GM18505 (cell line): ENCODE measurements around the gene TVP23C.
"Not testable (repeated sequence)": the region's sequence is repeated elsewhere in the genome, so short reads cannot be mapped to it uniquely, and the experiment has no call there.

Experiments
- ATAC-seq: cut with Tn5 transposase; IDR thresholded peaks from one replicate; pipeline ENCODE4 v1.9.1; 2021; ENCODE audit not compliant: unreplicated experiment

TVP23C gene

GRCh38 chr17:15563375-15563857 lies at the start of gene TVP23C:
Gene TVP23C, minus strand, starts transcription at chr17:15563483. Its CDS starts 35 bp downstream, at chr17:15563448.
- peak; percentile 76 for ATAC-seq

GRCh38 chr17:15592960-15593359 lies 29.7 kb upstream of the TVP23C start:
- not testable (repeated sequence) for ATAC-seq

DNA sequence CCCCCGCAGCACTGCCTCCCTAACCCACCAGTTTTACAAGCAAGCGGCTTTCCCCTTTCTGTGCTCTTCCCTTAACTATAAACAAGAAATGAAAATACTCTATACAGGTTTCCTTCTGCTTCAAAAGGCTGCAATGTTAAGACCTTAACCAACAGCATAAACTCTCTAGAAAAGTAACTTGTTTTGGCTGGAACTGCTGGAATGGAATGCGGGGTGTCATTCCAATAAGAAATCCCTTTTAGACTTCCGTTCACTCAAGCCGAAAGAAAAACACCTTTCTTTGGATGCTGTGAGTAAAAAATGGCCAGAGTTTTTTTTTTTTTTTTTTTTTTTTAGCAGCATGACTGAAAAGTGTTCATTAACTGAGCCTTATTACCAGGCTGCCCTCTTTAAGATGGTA lies 28.7 kb upstream of the TVP23C start:
- not testable (repeated sequence) for ATAC-seq

- ATAC-seq, result not testable (repeated sequence)
Measured at GRCh38 chr17:15590844-15591243, 27.6 kb upstream of the TVP23C start.

- peak; percentile 68 for ATAC-seq
Measured at GRCh38 chr17:15589544-15590536, 26.6 kb upstream of the TVP23C start.

DNA sequence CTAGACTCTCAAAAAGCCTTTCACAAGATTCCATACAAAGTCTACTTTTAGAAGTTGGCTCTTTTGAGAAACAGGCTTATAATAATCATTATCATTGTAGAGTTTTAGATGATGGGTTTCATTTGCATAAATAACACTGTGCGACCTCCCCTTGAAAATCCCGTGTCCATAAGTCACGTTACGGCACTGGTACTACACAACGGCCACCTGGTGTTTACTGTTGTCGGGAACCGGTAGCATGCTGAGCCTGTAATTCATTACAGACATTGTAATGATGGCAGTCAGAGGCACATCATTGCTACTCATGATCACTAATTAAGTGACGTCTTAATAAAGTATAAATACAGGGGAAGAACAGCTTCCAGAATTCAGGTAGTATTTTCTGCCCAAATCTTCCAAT lies 24.7 kb upstream of the TVP23C start:
- ATAC-seq, result not testable (repeated sequence)

DNA sequence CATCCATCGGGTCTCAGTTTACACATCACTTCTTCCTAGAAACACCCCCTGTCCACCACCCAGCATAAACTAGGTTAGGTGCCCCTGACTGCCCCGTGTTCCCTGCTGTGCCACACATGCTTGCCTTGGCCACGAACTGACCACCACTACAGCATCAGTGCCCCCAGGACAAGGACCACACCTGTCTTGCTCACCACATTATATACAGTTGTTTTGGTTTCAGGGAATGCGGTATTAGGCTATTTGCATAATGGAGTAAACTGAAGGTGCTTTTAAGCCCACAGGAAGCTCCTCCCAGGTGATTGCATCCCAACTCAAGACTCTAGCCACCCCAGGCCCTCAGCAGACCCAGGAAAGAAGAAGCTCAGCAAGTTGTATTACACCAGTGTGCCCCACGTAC lies 20.0 kb upstream of the TVP23C start:
- not testable (repeated sequence) for ATAC-seq

GRCh38 chr17:15581462-15581861 lies 18.2 kb upstream of the TVP23C start:
- not testable (repeated sequence) for ATAC-seq

DNA sequence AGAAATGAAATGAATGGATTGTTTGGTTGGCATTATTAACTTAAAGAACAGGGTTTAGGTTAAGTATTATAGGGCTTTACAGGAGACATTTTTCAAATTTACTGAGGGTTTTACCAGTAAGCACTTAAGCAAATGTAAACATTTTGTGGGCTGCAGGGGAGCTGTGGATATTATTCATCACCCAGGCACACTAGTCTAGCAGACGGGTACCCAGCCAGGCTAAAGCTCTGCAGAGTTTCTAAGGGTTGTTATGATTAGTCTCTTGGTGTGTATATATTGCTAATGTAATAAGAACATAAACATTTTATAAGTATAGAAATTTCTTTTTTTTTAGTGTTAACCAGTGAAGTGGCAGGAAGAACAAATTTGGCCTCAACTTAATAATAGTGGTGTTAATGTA lies 13.6 kb upstream of the TVP23C start:
- not testable (repeated sequence) for ATAC-seq

GRCh38 chr17:15574660-15575059 lies 11.4 kb upstream of the TVP23C start:
- not testable (repeated sequence) for ATAC-seq

- not testable (repeated sequence) for ATAC-seq
Measured at GRCh38 chr17:15573870-15574269, 10.6 kb upstream of the TVP23C start.

- ATAC-seq, result not testable (repeated sequence)
Measured at GRCh38 chr17:15562613-15563374, 489 bp downstream of the TVP23C start.

GRCh38 chr17:15561439-15561838 lies 1.8 kb downstream of the TVP23C start:
- not testable (repeated sequence) for ATAC-seq

DNA sequence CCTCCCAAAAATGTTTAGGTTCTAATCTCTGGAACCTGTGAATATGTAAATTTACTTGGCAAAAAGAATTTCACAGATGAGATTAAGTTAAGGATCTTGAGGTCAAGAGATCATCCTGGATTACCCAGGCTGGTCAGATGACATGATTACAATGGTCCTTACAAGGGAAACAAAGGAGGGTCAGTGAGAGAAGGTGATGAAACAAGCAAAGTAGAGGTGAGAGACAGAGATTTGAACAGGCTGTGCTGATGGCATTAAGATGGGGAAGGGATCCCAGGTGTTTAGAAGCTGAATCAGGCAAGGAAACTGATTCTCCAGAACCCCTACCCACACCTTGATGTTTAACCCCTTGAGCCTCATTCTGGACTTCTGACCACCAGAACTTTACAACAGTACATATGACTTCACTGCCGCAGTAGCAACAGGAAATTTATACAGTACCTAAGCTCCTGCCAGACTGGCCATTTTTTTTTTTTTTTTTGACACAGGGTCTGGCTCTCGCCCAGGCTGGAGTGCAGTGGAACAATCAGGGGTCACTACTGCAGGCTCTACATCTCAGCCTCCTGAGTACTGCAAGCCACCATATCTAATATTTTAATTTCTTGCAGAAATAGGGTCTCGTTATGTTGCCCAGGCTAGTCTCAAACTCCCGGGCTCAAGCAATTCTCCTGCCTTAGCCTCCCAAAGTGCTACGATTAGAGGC lies 4.7 kb downstream of the TVP23C start:
- ATAC-seq, result not testable (repeated sequence)

GRCh38 chr17:15557334-15557832 lies 5.9 kb downstream of the TVP23C start:
- ATAC-seq, result not testable (repeated sequence)

DNA sequence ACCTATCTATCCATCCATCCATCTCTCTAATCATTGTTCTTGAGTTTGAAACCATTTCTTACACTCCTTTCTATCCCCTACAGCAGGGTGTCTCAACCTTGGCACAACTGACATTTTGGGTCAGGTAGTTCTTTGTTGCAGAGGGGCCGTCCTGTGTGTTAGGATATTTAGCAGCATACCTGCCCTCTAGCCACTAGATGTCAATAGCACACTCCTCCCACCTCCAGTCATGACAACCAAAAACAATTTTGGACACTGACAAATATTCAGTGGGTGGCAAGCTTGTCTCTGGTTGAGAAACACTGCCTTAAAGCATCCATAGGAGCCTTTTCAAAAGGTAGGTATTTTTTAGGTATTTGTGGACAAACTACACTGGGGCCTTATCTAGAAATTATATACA lies 10.4 kb downstream of the TVP23C start:
- not testable (repeated sequence) for ATAC-seq

- ATAC-seq, result not testable (repeated sequence)
Measured at GRCh38 chr17:15549552-15549951, 13.7 kb downstream of the TVP23C start.

GRCh38 chr17:15546604-15547003 lies 16.7 kb downstream of the TVP23C start:
- not testable (repeated sequence) for ATAC-seq

GRCh38 chr17:15540371-15541219 lies 22.7 kb downstream of the TVP23C start:
- not testable (repeated sequence) for ATAC-seq
